GM18951 (cell line): ENCODE results near the gene ARFIP1.
"Not testable (repeated sequence)": the region's sequence is repeated elsewhere in the genome, so short reads cannot be mapped to it uniquely, and the experiment has no call there.

Source experiments
- POLR2A ChIP-seq: IDR thresholded peaks from 4 replicates; pipeline ENCODE4 v1.6.1; 2011; ENCODE audit warnings: mild to moderate bottlenecking; ENCODE audit not compliant: insufficient read length, insufficient read depth; ENCODE audit errors: extremely low read depth
- in situ Hi-C: fragments of 300-500 bp; cut with MboI; formaldehyde crosslinking; loops from one replicate; pipeline ENCODE4 v1.12.0; 2022; ENCODE audit warnings: low sequenced_read_pairs, mixed read lengths, inconsistent platforms; ENCODE audit not compliant: unreplicated experiment

Gene ARFIP1

GRCh38 chr4:152779513-152780266 lies at the start of gene ARFIP1, which contains the start of gene TIGD4:
ARFIP1 (plus strand) TSS chr4:152779954; CDS start chr4:152829634, 49,680 bp downstream.
TIGD4 (minus strand) TSS chr4:152779730; CDS start chr4:152771004, 8,726 bp downstream.
- in situ Hi-C loops, result no loop called here
- peak; percentile 67 for TF ChIP-seq POLR2A

- in situ Hi-C loops, result loop anchor here (10.0 kb wide), 2 partner anchors 227 to 287 kb away; no protein-coding TSS in a partner anchor
- no peak for TF ChIP-seq POLR2A
Measured at GRCh38 chr4:152731997-152732396, 47.8 kb upstream of the ARFIP1 start.

GRCh38 chr4:152734015-152734698 lies 45.6 kb upstream of the ARFIP1 start:
- TF ChIP-seq POLR2A, result no peak
- in situ Hi-C loops, result loop anchor here (10.0 kb wide), 2 partner anchors 229 to 289 kb away; no protein-coding TSS in a partner anchor

GRCh38 chr4:152734699-152735050 lies 45.1 kb upstream of the ARFIP1 start:
- TF ChIP-seq POLR2A, result no peak
- in situ Hi-C loops, result loop anchor here (5.0 to 10.0 kb wide), 3 partner anchors 92 to 290 kb away; no protein-coding TSS in a partner anchor

GRCh38 chr4:152735396-152735859 lies 44.3 kb upstream of the ARFIP1 start:
- no peak for TF ChIP-seq POLR2A
- in situ Hi-C loops, result loop anchor here (5.0 to 10.0 kb wide), 3 partner anchors 93 to 291 kb away; no protein-coding TSS in a partner anchor

GRCh38 chr4:152735906-152736305 lies 43.8 kb upstream of the ARFIP1 start:
- in situ Hi-C loops, result loop anchor here (5.0 to 10.0 kb wide), 3 partner anchors 94 to 291 kb away; no protein-coding TSS in a partner anchor
- no peak for TF ChIP-seq POLR2A

GRCh38 chr4:152738827-152739226 lies 40.9 kb upstream of the ARFIP1 start:
- TF ChIP-seq POLR2A, result no peak
- in situ Hi-C loops, result loop anchor here (5.0 to 10.0 kb wide), 3 partner anchors 97 to 294 kb away; no protein-coding TSS in a partner anchor

- in situ Hi-C loops, result no loop called here
- TF ChIP-seq POLR2A, result no peak
Measured at GRCh38 chr4:152747444-152747843, 32.3 kb upstream of the ARFIP1 start.

- TF ChIP-seq POLR2A, result no peak
- in situ Hi-C loops, result no loop called here
Measured at GRCh38 chr4:152748619-152749018, 31.1 kb upstream of the ARFIP1 start.

GRCh38 chr4:152763796-152764195 lies 16.0 kb upstream of the ARFIP1 start:
- TF ChIP-seq POLR2A, result no peak
- in situ Hi-C loops, result no loop called here

GRCh38 chr4:152765069-152765737 lies 14.6 kb upstream of the ARFIP1 start:
- in situ Hi-C loops, result not testable (repeated sequence)

- no peak for TF ChIP-seq POLR2A
- in situ Hi-C loops, result no loop called here
Measured at GRCh38 chr4:152771741-152772533, 7.8 kb upstream of the ARFIP1 start.
